SKM-1 treated with dmso at 0.1 percent for 144 hours (cell line): ENCODE measurements around the gene ACOT11.

Experiments
- DNase-seq: peaks from one replicate; lab custom pipeline; 2025; ENCODE audit not compliant: unreplicated experiment; lab: John Stamatoyannopoulos, UW

ACOT11 gene

GRCh38 chr1:54584575-54584974, 36.5 kb downstream of the ACOT11 start:
- no peak for DNase-seq

- DNase-seq: no peak
Observed at GRCh38 chr1:54585181-54586066, 37.4 kb downstream of the ACOT11 start.

DNA sequence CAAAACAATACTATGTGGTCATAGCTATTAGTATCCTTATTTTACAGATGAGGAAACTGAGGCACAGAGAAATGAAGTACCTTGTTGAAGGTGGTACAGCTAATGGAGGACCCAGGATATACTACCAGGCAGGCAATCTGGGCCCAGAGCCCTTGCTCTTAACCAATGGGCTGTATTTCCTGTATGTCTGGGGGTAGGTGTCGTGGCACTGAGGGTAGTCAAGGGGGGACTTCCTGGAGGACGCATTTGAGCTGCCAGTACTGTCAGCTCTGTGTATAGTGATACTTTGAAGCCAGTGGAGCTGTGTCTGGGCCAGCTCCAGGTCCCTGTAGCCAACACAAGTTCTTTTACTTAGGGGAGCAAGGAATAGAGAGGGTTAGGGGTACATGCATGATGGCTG, 40.3 kb downstream of the ACOT11 start:
- DNase-seq: no peak

GRCh38 chr1:54591127-54591756, 43.2 kb downstream of the ACOT11 start:
- DNase-seq: no peak

DNA sequence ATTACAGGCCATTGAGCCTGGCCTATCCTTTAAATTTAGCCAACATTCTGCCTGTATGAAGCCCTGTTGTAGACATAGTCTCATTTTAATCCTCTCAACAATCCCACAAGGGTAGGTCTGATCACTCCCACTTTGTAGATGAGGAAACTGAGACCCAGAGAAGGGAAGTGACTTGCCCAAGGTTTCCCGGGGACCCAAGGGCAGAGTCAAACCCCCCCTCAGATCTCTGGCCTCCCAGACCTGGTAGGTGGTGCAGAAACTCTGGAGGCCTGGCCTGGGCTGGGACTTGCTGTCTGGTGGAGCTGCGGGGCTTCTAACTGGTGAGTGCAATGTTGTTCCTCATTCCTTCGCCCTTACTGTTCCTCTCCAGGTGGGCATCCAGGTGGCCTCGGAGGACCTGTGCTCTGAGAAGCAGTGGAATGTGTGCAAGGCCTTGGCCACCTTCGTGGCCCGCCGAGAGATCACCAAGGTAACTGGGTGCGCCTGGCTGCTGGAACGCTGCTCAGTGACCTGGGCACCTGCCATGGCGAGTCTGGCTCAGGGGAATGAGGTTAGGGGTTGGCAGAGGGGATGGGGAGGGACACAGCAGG, 45.6 kb downstream of the ACOT11 start:
- DNase-seq: no peak

DNA sequence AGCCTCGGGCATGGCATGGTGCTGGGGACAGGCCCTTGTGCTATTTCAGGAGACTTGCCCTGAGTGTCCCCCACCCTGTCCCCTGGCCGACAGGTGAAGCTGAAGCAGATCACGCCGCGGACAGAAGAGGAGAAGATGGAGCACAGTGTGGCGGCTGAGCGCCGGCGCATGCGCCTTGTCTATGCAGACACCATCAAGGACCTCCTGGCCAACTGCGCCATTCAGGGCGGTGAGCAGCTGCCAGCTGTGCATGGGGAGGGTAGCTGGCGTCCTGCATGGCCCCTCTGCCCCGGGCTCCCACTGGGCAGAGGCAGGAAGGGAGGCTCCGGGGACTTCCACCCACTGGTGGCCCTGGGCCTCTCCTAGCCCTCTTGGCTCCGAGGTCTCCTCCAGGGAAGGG, 46.4 kb downstream of the ACOT11 start:
- no peak for DNase-seq

- no peak for DNase-seq
Observed at GRCh38 chr1:54595956-54596498, 48.0 kb downstream of the ACOT11 start.

DNA sequence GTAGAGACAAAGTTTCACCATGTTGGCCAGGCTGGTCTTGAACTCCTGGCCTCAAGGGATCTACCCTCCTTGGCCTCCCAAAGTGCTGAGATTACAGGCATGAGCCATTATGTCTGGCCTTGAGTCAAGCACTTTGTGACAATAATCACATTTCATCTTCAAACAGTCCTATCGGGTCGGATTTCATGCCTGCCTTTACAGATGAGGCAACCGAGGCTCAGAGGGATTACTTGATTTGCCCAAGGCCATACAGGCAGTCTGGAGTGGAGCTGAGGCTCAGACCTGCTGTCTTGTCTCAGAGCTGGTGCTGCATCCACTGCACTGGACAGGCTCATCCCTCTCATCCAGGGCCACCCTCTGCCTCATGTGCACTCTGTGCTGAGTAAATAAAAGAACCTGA, 48.7 kb downstream of the ACOT11 start:
- DNase-seq: no peak

GRCh38 chr1:54597455-54598030, 49.5 kb downstream of the ACOT11 start:
- DNase-seq: no peak

DNA sequence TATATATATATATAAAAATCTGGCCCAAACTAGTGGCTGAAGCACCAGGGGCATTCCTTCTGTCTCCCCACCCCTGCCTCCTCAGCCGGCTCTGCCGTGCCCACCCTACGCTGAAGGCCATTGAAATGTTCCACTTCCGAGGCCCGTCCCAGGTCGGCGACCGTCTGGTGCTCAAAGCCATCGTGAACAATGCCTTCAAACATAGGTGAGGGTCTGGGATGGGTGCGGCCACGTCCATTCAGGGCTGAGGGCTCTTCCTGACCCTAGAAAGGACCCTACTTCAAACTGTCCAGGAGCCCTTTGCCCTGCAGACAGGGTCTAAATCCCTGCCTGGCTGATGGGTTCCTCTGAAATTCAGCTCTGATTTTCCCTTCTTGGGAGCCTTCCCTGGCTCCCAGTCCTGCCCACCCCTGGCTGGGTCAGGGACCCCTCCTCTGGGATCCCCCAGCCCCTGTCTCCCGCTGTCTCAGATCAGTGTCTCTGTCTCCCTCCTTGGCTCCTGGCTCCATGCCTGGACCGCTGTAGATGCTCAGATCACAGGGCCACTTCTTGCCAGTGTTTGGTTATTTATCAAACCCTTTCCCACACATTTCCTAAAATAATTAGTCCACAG, 51.3 kb downstream of the ACOT11 start:
- DNase-seq: no peak

DNA sequence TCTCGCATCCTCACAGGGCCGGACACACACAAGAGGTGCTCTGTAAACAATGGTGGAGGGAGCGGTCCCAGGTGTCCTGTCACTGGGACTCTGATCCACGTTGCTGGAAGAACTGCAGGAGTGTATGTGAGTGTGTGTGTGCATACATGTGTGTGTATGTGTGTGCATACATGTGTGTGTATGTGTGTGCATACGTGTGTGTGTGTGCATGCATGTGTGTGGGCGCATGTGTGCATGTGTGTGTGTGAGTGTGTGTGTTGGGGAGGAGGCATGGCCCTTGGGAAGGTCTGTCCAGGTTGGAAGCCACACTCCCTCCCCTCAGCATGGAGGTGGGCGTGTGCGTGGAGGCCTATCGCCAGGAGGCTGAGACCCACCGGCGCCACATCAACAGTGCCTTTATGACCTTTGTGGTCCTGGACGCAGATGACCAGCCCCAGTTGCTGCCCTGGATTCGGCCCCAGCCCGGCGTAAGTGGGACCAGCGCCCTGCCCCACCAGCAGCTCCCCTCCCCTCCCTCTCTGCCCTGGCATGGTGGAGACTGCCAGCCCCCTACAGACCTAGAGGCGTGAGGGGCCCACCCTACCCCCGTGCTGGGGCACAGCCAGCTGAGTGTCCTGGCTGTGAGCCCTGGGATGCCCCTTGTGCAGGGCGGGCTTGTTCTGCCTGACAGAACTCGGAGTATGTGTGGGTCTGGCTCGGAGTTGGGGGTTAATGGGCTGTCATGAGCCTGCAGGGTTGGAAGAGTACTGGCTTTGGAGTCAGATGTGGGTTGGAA, 53.1 kb downstream of the ACOT11 start:
- DNase-seq: no peak

DNA sequence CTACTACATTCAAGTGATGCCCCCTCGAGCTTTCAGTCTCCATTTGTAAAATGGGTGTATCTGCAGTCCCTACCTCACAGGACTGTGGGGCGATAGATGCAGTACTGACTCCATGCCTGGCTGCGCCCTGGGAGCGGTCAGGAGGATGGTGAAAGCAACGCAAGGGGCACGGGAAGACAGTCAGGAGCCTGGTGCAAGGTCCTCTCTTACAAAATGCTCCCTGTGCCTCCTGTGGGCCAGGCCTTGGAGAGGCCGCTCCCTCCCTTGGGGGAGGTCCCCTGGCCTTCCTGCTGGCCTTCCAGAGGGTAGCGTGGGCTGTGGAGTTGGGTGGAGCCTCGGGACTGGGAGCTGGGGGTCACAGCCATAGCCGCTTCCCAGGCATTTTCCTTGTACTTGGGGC, 53.7 kb downstream of the ACOT11 start:
- DNase-seq: no peak

GRCh38 chr1:54602554-54602953, 54.5 kb downstream of the ACOT11 start:
- DNase-seq: no peak

GRCh38 chr1:54603241-54603640, 55.2 kb downstream of the ACOT11 start:
- no peak for DNase-seq

GRCh38 chr1:54604051-54604450, 56.0 kb downstream of the ACOT11 start:
- no peak for DNase-seq

GRCh38 chr1:54604572-54605370, 56.7 kb downstream of the ACOT11 start:
- no peak for DNase-seq

DNA sequence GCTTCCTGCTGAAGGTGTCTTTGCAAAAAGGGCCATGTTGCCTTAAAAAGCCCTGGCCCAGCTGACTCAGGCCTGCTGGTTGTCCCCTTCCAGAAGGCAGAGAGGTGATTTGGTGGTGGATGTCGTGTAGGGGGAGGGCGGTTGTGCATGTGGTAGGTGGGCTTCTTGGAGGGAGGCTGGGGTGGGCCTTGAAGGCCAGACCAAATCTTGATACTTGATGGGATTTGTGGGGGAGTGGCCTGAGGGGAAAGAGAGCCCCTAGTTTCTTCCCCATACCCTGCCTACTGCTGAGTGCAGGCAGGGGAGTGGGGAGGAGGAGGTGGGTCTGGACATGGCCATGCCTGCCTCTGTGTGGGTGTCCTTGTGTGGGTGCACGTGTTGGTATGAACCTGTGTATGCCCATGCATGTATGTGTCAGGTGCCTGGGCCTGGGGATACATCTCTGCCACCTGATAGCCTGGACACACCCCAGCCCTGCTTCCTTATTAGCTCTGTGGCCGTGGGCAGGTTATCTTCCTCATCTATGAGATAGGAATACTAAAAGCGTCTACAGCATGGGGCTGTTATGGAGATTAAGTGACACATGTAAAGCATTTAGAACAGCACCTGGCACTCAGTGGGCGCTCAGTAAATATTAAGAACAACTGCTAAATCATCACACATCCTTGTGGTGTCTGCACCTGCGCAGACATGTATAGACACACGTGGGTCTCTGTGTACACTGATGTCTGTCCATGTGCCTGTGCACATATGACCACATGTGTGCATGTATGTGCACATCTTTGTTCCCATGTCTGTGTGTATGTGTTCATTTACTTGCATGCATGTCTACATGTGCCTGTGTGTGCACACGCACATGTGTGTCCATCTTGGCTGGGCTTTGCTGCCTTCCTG, 58.3 kb downstream of the ACOT11 start:
- DNase-seq: no peak

- no peak for DNase-seq
Observed at GRCh38 chr1:54606990-54607325, 58.9 kb downstream of the ACOT11 start.
